ENCODE results near the gene MYB. TPM values are rescaled to one million over a fixed set of nuclear protein-coding genes. Genes with fewer than 3 reads are reported as not detected.

Gene MYB
- total RNA-seq, 1 experiment from 2014 or later, result 6.1 TPM

DNA sequence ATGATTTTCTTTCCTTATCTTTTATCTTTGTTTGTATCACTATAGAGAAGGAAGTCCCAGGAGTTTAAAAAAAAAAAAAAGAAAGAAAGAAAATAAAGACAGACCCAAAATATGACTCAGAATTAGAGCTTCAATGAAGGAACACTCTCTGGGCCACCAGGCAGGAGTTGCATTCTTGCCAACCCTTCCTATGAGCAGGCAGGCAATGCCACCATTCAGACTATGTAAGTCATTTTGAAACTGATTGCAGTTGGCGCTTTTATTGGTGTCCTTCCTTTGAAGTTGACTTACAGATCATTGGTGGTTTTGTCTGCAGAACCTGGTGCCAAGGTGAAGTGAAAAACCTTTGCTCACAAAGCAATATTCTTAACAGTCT is 50.3 kb downstream of the MYB start:
- Mint-ChIP-seq H3K27ac (no peak overlapping the region), H3K9me3 (no peaks in the 10 kb centered on the region), H3K27me3 (ENCODE audit: low read depth) (no peaks in the 10 kb centered on the region), H3K36me3 (no peaks in the 10 kb centered on the region), H3K4me3 (no peak overlapping the region), H3K4me1 (peaks cover 7% of the 10 kb centered on the region)
- CTCF ChIA-PET, result no interaction called here
- POLR2A ChIA-PET, result no interaction called here
- ATAC-seq, result no peak
- TF ChIP-seq, protein P1, sequence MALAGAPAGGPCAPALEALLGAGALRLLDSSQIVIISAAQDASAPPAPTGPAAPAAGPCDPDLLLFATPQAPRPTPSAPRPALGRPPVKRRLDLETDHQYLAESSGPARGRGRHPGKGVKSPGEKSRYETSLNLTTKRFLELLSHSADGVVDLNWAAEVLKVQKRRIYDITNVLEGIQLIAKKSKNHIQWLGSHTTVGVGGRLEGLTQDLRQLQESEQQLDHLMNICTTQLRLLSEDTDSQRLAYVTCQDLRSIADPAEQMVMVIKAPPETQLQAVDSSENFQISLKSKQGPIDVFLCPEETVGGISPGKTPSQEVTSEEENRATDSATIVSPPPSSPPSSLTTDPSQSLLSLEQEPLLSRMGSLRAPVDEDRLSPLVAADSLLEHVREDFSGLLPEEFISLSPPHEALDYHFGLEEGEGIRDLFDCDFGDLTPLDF (CRISPR knock-in tag; IDR thresholded peaks at IDR 0.05), result no peak
- no peak for TF ChIP-seq IRF2 (CRISPR knock-in tag; IDR thresholded peaks at IDR 0.05; ENCODE audit: borderline replicate concordance, low read depth)
- TF ChIP-seq NFYB (CRISPR knock-in tag; conservative IDR thresholded peaks at IDR 0.05; ENCODE audit: low read depth), result no peak
- TF ChIP-seq ZNF671 (CRISPR knock-in tag; IDR thresholded peaks at IDR 0.05), result no peak
- TF ChIP-seq, protein P2, sequence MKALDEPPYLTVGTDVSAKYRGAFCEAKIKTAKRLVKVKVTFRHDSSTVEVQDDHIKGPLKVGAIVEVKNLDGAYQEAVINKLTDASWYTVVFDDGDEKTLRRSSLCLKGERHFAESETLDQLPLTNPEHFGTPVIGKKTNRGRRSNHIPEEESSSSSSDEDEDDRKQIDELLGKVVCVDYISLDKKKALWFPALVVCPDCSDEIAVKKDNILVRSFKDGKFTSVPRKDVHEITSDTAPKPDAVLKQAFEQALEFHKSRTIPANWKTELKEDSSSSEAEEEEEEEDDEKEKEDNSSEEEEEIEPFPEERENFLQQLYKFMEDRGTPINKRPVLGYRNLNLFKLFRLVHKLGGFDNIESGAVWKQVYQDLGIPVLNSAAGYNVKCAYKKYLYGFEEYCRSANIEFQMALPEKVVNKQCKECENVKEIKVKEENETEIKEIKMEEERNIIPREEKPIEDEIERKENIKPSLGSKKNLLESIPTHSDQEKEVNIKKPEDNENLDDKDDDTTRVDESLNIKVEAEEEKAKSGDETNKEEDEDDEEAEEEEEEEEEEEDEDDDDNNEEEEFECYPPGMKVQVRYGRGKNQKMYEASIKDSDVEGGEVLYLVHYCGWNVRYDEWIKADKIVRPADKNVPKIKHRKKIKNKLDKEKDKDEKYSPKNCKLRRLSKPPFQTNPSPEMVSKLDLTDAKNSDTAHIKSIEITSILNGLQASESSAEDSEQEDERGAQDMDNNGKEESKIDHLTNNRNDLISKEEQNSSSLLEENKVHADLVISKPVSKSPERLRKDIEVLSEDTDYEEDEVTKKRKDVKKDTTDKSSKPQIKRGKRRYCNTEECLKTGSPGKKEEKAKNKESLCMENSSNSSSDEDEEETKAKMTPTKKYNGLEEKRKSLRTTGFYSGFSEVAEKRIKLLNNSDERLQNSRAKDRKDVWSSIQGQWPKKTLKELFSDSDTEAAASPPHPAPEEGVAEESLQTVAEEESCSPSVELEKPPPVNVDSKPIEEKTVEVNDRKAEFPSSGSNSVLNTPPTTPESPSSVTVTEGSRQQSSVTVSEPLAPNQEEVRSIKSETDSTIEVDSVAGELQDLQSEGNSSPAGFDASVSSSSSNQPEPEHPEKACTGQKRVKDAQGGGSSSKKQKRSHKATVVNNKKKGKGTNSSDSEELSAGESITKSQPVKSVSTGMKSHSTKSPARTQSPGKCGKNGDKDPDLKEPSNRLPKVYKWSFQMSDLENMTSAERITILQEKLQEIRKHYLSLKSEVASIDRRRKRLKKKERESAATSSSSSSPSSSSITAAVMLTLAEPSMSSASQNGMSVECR (CRISPR knock-in tag; IDR thresholded peaks at IDR 0.05; ENCODE audit: borderline replicate concordance), result no peak
- TF ChIP-seq CBFB (CRISPR knock-in tag; IDR thresholded peaks at IDR 0.05; ENCODE audit: low read depth), result no peak
- TF ChIP-seq, protein P3, sequence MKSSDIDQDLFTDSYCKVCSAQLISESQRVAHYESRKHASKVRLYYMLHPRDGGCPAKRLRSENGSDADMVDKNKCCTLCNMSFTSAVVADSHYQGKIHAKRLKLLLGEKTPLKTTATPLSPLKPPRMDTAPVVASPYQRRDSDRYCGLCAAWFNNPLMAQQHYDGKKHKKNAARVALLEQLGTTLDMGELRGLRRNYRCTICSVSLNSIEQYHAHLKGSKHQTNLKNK (CRISPR knock-in tag; IDR thresholded peaks at IDR 0.05), result no peak
- TF ChIP-seq E2F5 (CRISPR knock-in tag; IDR thresholded peaks at IDR 0.05), result no peak
- no peak for TF ChIP-seq KAT7 (CRISPR knock-in tag; IDR thresholded peaks at IDR 0.05; ENCODE audit: borderline replicate concordance)
- TF ChIP-seq SOX15 (CRISPR knock-in tag; IDR thresholded peaks at IDR 0.05), result no peak
- TF ChIP-seq GRHL2 (CRISPR knock-in tag; IDR thresholded peaks at IDR 0.05; ENCODE audit: insufficient replicate concordance, severe bottlenecking), result no peak
- no peak for TF ChIP-seq CREB1 (CRISPR knock-in tag; IDR thresholded peaks at IDR 0.05)
- no peak for TF ChIP-seq SMAD4 (CRISPR knock-in tag; IDR thresholded peaks at IDR 0.05)
- no peak for TF ChIP-seq FOXK1 (CRISPR knock-in tag; IDR thresholded peaks at IDR 0.05)
- no peak for TF ChIP-seq TCF7 (CRISPR knock-in tag; IDR thresholded peaks at IDR 0.05; ENCODE audit: low read depth)
- no peak for DNase-seq (ENCODE audit: low spot score)

- Mint-ChIP-seq H3K4me1 (peaks cover 9% of the 10 kb centered on the region), H3K36me3 (no peaks in the 10 kb centered on the region), H3K27ac (no peak overlapping the region), H3K4me3 (no peak overlapping the region), H3K9me3 (no peaks in the 10 kb centered on the region), H3K27me3 (ENCODE audit: low read depth) (no peaks in the 10 kb centered on the region)
- CTCF ChIA-PET, result interaction anchor here (0.6 kb wide), 1 partner anchor 152 kb away, joined by 3 read pairs; no protein-coding TSS in a partner anchor
- DNase-seq (ENCODE audit: low spot score) (no peak), ATAC-seq (no peak)
- POLR2A ChIA-PET, result interaction anchor here (1.2 kb wide), 1 partner anchor 12 kb away, joined by 3 read pairs; no protein-coding TSS in a partner anchor
- TF ChIP-seq IRF1 (CRISPR knock-in tag; IDR thresholded peaks at IDR 0.05), result no peak
- TF ChIP-seq ZNF121 (CRISPR knock-in tag; IDR thresholded peaks at IDR 0.05), result no peak
- TF ChIP-seq CBFB (CRISPR knock-in tag; IDR thresholded peaks at IDR 0.05; ENCODE audit: low read depth), result no peak
- no peak for TF ChIP-seq TP53 (CRISPR knock-in tag; IDR thresholded peaks at IDR 0.05)
- no peak for TF ChIP-seq ZNF281 (CRISPR knock-in tag; IDR thresholded peaks at IDR 0.05)
- no peak for TF ChIP-seq CDX4 (CRISPR knock-in tag; IDR thresholded peaks at IDR 0.05; ENCODE audit: borderline replicate concordance)
- TF ChIP-seq ZNF219 (CRISPR knock-in tag; IDR thresholded peaks at IDR 0.05; ENCODE audit: borderline replicate concordance), result no peak
- no peak for TF ChIP-seq ZNF263 (CRISPR knock-in tag; IDR thresholded peaks at IDR 0.05; ENCODE audit: low read depth)
- TF ChIP-seq GABPB1 (CRISPR knock-in tag; IDR thresholded peaks at IDR 0.05), result no peak
Measured at GRCh38 chr6:135233686-135234491, 52.8 kb downstream of the MYB start.

Measured in WTC11 (cell line).